HCT116 (cell line): Measurements from ENCODE around the gene BTD. TPM values are rescaled to one million over a fixed set of nuclear protein-coding genes. Genes with fewer than 3 reads are reported as not detected.

Experiments
- ATAC-seq: fragments of 200-7000 bp; cut with Tn5 transposase; 2 replicates; pipeline ENCODE4 v1.9.1; 2020; ENCODE audit warnings: mild to moderate bottlenecking, moderate library complexity
- BruUV-seq: library from RNA; stranded (reverse); fragments of 400-500 nt; replicated peaks from 2 replicates; lab custom pipeline; 2021; lab: Mats Ljungman, UMichigan
- CTCF ChIA-PET: fragments of 300-600 bp; sonication (Branson Sonifier 250); formaldehyde crosslinking; loops from one replicate; lab custom pipeline; 2021; ENCODE audit warnings: antibody characterized with exemption; lab: Charles Lee
- POLR2A ChIA-PET: fragments of 300-600, 350-600 bp; sonication (Branson Sonifier 250); formaldehyde crosslinking; loops from one replicate; lab custom pipeline; 2021; ENCODE audit warnings: antibody characterized with exemption; lab: Charles Lee
- RAD21 ChIA-PET, 2 experiments: fragments of 300-600 bp; sonication (Branson Sonifier 250); formaldehyde crosslinking; loops; one replicate each; lab custom pipeline; 2023; ENCODE audit warnings: low total read pairs in 2 of 2; ENCODE audit not compliant: uncharacterized antibody in 2 of 2, unreplicated experiment in 2 of 2, low non-redundant PET in 1 of 2; lab: Charles Lee
- DNase-seq: peaks from one replicate; pipeline ENCODE4 v3.0.0-alpha.2; 2010; ENCODE audit warnings: low read depth, low spot score
- H2AFZ ChIP-seq: fragments of 200-600 bp; shearing (Covaris generic), sonication (generic); 2 replicates; pipeline ENCODE4 v1.6.1; 2017; ENCODE audit warnings: low read depth, mixed run types, mixed read lengths, antibody characterized with exemption, low read length; ENCODE audit not compliant: poor library complexity, severe bottlenecking
- H3K27ac ChIP-seq: 2 replicates; pipeline ENCODE4 v1.5.1; 2012; ENCODE audit warnings: low read depth, low read length
- H3K27me3 ChIP-seq: fragments of 200-600 bp; sonication (generic); 2 replicates; pipeline ENCODE4 v1.6.1; 2016; ENCODE audit warnings: mixed run types, low read length, mixed read lengths; ENCODE audit not compliant: insufficient read depth
- H3K36me3 ChIP-seq, 2 experiments: fragments of 200-500 bp in 1 of 2; fragments of 200-600 bp in 1 of 2; sonication (Bioruptor generic) in 1 of 2; sonication (generic) in 1 of 2; 2 replicates each; pipeline versions ENCODE4 v1.5.1 to v1.6.1; 2014 to 2016; ENCODE audit warnings: low read length in 2 of 2, inconsistent platforms in 1 of 2, mixed read lengths in 1 of 2, mixed run types in 1 of 2; ENCODE audit not compliant: insufficient read depth in 2 of 2, control insufficient read depth in 1 of 2
- H3K4me1 ChIP-seq, 2 experiments: fragments of 200-600 bp in 1 of 2; sonication (generic) in 1 of 2; 2 replicates each; pipeline versions ENCODE4 v1.5.1 to v1.6.1; 2012 to 2017; ENCODE audit warnings: low read length in 2 of 2, inconsistent platforms in 1 of 2, mild to moderate bottlenecking in 1 of 2, mixed read lengths in 1 of 2, mixed run types in 1 of 2, moderate library complexity in 1 of 2; ENCODE audit not compliant: insufficient read depth in 2 of 2, control insufficient read depth in 1 of 2
- H3K4me2 ChIP-seq: fragments of 200-600 bp; sonication (generic); 2 replicates; pipeline ENCODE4 v1.6.1; 2017; ENCODE audit warnings: mixed run types, low read length, mixed read lengths
- H3K4me3 ChIP-seq, 2 experiments: fragments of 200-600 bp in 1 of 2; sonication (generic) in 1 of 2; replicated peaks in 1 of 2; 2 replicates each; pipeline ENCODE4 v1.5.1; 2011 to 2016; ENCODE audit warnings: low read length in 2 of 2, control low read depth in 1 of 2, low read depth in 1 of 2, mild to moderate bottlenecking in 1 of 2, mixed read lengths in 1 of 2, mixed run types in 1 of 2
- H3K79me2 ChIP-seq: fragments of 200-600 bp; sonication (generic); 2 replicates; pipeline ENCODE4 v1.6.1; 2017; ENCODE audit warnings: mild to moderate bottlenecking, mixed run types, low read length, moderate library complexity, mixed read lengths; ENCODE audit not compliant: insufficient read depth
- H3K9ac ChIP-seq: fragments of 200-600 bp; sonication (generic); 2 replicates; pipeline ENCODE4 v1.6.1; 2016; ENCODE audit warnings: low read length, mixed read lengths
- H3K9me2 ChIP-seq: fragments of 200-600 bp; sonication (generic), shearing (Covaris generic); 2 replicates; pipeline ENCODE4 v1.6.1; 2017; ENCODE audit warnings: mixed run types, mild to moderate bottlenecking, moderate library complexity; ENCODE audit not compliant: insufficient read depth
- H3K9me3 ChIP-seq, 2 experiments: fragments of 200-500 bp in 1 of 2; fragments of 200-600 bp in 1 of 2; sonication (Bioruptor generic) in 1 of 2; sonication (generic) in 1 of 2; 2 replicates each; pipeline ENCODE4 v1.6.1; 2014 to 2017; ENCODE audit warnings: low read length in 2 of 2, mixed read lengths in 2 of 2, inconsistent platforms in 1 of 2, low read depth in 1 of 2, mild to moderate bottlenecking in 1 of 2, mixed run types in 1 of 2, moderate library complexity in 1 of 2; ENCODE audit not compliant: control insufficient read depth in 1 of 2, insufficient read depth in 1 of 2
- H4K20me1 ChIP-seq: fragments of 200-600 bp; sonication (generic), shearing (Covaris generic); 2 replicates; pipeline ENCODE4 v1.6.1; 2017; ENCODE audit warnings: mixed run types, mild to moderate bottlenecking, moderate library complexity; ENCODE audit not compliant: insufficient read depth
- CEBPB ChIP-seq: IDR thresholded peaks from 2 replicates; pipeline ENCODE4 v1.6.1; 2012; ENCODE audit warnings: low read depth
- CTCF ChIP-seq, 3 experiments: fragments of 200-600 bp in 1 of 3; sonication (generic) in 1 of 3; IDR thresholded peaks in 2 of 3; conservative IDR thresholded peaks in 1 of 3; 2 replicates each; pipeline ENCODE4 v1.5.1; 2012 to 2017; ENCODE audit warnings: low read depth in 2 of 3, low read length in 2 of 3, antibody characterized with exemption in 1 of 3, borderline replicate concordance in 1 of 3, control low read depth in 1 of 3, mild to moderate bottlenecking in 1 of 3, mixed read lengths in 1 of 3, mixed run types in 1 of 3, moderate library complexity in 1 of 3; ENCODE audit not compliant: insufficient read depth in 1 of 3
- EGR1 ChIP-seq: IDR thresholded peaks from 2 replicates; pipeline ENCODE4 v1.6.1; 2012; ENCODE audit warnings: low read depth
- EZH2 ChIP-seq: fragments of 200-600 bp; sonication (generic); IDR thresholded peaks from 2 replicates; pipeline ENCODE4 v1.6.1; 2017; ENCODE audit warnings: antibody characterized with exemption, mixed run types
- POLR2A ChIP-seq: IDR thresholded peaks from 2 replicates; pipeline ENCODE4 v1.7.0; 2011; ENCODE audit warnings: borderline replicate concordance; ENCODE audit not compliant: insufficient read depth, insufficient read length; ENCODE audit errors: extremely low read depth
- RAD21 ChIP-seq: IDR thresholded peaks from 2 replicates; pipeline ENCODE4 v1.6.1; 2012; ENCODE audit warnings: low read depth, mild to moderate bottlenecking
- SIN3A ChIP-seq: IDR thresholded peaks from 2 replicates; pipeline ENCODE4 v1.6.1; 2012; ENCODE audit warnings: low read depth
- SP1 ChIP-seq: IDR thresholded peaks from 2 replicates; pipeline ENCODE4 v1.6.1; 2012; ENCODE audit warnings: low read depth
- TCF7L2 ChIP-seq: IDR thresholded peaks from 2 replicates; pipeline ENCODE4 v1.7.0; 2011; ENCODE audit warnings: borderline replicate concordance, inconsistent platforms; ENCODE audit not compliant: insufficient read depth, insufficient read length; ENCODE audit errors: extremely low read depth
- ZBTB33 ChIP-seq: IDR thresholded peaks from 2 replicates; pipeline ENCODE4 v1.6.1; 2011; ENCODE audit warnings: mild to moderate bottlenecking, low read length, moderate library complexity; ENCODE audit not compliant: insufficient replicate concordance; ENCODE audit errors: extremely low read depth
- ZFX ChIP-seq: fragments of 450-650 bp; IDR thresholded peaks from 2 replicates; pipeline ENCODE4 v1.6.1; 2017
- intact Hi-C: fragments of 100-400 bp; cut with micrococcal nuclease; formaldehyde crosslinking; loops from 2 replicates; pipeline ENCODE4 v1.10.0; 2022
- total RNA-seq: library from RNA; stranded (reverse); gene quantifications from one replicate; pipeline ENCODE4 v1.2.1, GENCODE V29; 2021; ENCODE audit not compliant: unreplicated experiment
- TF ChIP-seq, protein P1 (sequence below): IDR thresholded peaks from 2 replicates; pipeline ENCODE4 v1.6.1; 2012; ENCODE audit warnings: low read depth

BTD gene
- total RNA-seq, 1 experiment from 2014 or later: 5.0 TPM

- CTCF ChIA-PET: no interaction called here
- Histone ChIP-seq H3K27me3 (no peaks in the 10 kb centered on the region), H3K79me2 (no peaks in the 10 kb centered on the region), H2AFZ (no peak overlapping the region), H3K4me2 (no peak overlapping the region), H3K9me2 (no peaks in the 10 kb centered on the region), H3K9me3 (no peaks in the 10 kb centered on the region), H3K27ac (no peak overlapping the region), H3K36me3 (no peaks in the 10 kb centered on the region), H4K20me1 (no peaks in the 10 kb centered on the region), H3K4me1 (peaks cover 20 to 60% of the 10 kb centered on the region in 2 experiments), H3K9ac (no peak overlapping the region), H3K4me3 (no peak overlapping the region)
- TF ChIP-seq SIN3A: no peak
- no peak for TF ChIP-seq CTCF (IDR thresholded peaks at IDR 0.05 in 2 of 3, conservative IDR thresholded peaks at IDR 0.05 in 1 of 3; ENCODE audit: borderline replicate concordance in 1 of 3, insufficient read depth in 1 of 3, low read depth in 2 of 3, low read length in 2 of 3)
- TF ChIP-seq POLR2A: no peak
- no peak for TF ChIP-seq SP1
- no peak for TF ChIP-seq RAD21
- no peak for TF ChIP-seq TCF7L2
- TF ChIP-seq, protein P1, sequence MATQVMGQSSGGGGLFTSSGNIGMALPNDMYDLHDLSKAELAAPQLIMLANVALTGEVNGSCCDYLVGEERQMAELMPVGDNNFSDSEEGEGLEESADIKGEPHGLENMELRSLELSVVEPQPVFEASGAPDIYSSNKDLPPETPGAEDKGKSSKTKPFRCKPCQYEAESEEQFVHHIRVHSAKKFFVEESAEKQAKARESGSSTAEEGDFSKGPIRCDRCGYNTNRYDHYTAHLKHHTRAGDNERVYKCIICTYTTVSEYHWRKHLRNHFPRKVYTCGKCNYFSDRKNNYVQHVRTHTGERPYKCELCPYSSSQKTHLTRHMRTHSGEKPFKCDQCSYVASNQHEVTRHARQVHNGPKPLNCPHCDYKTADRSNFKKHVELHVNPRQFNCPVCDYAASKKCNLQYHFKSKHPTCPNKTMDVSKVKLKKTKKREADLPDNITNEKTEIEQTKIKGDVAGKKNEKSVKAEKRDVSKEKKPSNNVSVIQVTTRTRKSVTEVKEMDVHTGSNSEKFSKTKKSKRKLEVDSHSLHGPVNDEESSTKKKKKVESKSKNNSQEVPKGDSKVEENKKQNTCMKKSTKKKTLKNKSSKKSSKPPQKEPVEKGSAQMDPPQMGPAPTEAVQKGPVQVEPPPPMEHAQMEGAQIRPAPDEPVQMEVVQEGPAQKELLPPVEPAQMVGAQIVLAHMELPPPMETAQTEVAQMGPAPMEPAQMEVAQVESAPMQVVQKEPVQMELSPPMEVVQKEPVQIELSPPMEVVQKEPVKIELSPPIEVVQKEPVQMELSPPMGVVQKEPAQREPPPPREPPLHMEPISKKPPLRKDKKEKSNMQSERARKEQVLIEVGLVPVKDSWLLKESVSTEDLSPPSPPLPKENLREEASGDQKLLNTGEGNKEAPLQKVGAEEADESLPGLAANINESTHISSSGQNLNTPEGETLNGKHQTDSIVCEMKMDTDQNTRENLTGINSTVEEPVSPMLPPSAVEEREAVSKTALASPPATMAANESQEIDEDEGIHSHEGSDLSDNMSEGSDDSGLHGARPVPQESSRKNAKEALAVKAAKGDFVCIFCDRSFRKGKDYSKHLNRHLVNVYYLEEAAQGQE: no peak
- TF ChIP-seq ZFX: no peak
- no peak for TF ChIP-seq EGR1
- TF ChIP-seq ZBTB33: no peak
- TF ChIP-seq CEBPB: no peak
- TF ChIP-seq EZH2: no peak
- POLR2A ChIA-PET: no interaction called here
- no TSS peak for BruUV-seq
- ATAC-seq: no peak
- DNase-seq: no peak
- intact Hi-C loops: loop anchor here (10.0 kb wide), 1 partner anchor 406 kb away; no protein-coding TSS in a partner anchor
- RAD21 ChIA-PET: no interaction called here
These were observed 36.8 kb downstream of the BTD start for GRCh38 chr3:15638193-15638890.
